Lower leg skin (tissue), 3 donors: Measurements from ENCODE around the gene OR1J1.

Source experiments
- CTCF ChIP-seq, 3 donors: fragments of 450-650 bp; IDR thresholded peaks; one replicate each; pipeline ENCODE4 v1.5.1; 2016; ENCODE audit warnings: antibody characterized with exemption in 3 of 3, mild to moderate bottlenecking in 3 of 3, moderate library complexity in 2 of 3
- POLR2A ChIP-seq, 2 donors: fragments of 450-650 bp; IDR thresholded peaks; one replicate each; pipeline ENCODE4 v1.6.1; 2016 to 2017; ENCODE audit warnings: antibody characterized with exemption in 2 of 2, mild to moderate bottlenecking in 1 of 2, moderate library complexity in 1 of 2

GRCh38 chr9:122474561-122474960 lies 3.2 kb downstream of the OR1J1 start:
- TF ChIP-seq CTCF (IDR thresholded peaks at IDR 0.05) (no peak), POLR2A (IDR thresholded peaks at IDR 0.05) (no peak)
